ENCODE measurements around the gene SGTB.

DNA sequence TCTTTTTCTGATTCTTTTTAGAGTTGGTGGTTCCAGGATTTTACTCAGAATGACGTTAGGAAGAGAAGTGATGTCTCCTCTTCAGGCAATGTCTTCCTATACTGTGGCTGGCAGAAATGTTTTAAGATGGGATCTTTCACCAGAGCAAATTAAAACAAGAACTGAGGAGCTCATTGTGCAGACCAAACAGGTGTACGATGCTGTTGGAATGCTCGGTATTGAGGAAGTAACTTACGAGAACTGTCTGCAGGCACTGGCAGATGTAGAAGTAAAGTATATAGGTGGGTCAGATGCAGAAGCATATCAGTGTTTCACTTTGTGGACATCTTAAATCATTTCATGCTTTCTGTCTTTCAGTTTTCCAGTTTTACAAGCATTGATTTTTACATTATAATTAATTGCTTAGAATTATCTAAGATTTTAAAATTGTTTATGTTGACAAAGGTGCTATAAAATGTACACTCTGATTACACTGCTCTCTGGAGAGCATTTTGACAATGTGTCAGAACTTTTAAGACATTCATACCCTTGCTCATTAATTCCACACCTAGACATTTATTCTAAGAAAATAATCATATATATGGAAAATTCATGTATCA, 36.7 kb upstream of the SGTB start:
- TF ChIP-seq, protein P1, sequence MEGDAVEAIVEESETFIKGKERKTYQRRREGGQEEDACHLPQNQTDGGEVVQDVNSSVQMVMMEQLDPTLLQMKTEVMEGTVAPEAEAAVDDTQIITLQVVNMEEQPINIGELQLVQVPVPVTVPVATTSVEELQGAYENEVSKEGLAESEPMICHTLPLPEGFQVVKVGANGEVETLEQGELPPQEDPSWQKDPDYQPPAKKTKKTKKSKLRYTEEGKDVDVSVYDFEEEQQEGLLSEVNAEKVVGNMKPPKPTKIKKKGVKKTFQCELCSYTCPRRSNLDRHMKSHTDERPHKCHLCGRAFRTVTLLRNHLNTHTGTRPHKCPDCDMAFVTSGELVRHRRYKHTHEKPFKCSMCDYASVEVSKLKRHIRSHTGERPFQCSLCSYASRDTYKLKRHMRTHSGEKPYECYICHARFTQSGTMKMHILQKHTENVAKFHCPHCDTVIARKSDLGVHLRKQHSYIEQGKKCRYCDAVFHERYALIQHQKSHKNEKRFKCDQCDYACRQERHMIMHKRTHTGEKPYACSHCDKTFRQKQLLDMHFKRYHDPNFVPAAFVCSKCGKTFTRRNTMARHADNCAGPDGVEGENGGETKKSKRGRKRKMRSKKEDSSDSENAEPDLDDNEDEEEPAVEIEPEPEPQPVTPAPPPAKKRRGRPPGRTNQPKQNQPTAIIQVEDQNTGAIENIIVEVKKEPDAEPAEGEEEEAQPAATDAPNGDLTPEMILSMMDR (IDR thresholded peaks at IDR 0.05) = no peak
- TF ChIP-seq POLR2A (IDR thresholded peaks at IDR 0.05) (no peak), POLR2AphosphoS5 (IDR thresholded peaks at IDR 0.05; ENCODE audit: insufficient read depth in 1 of 2, low read depth in 1 of 2) (no peak)
